ENCODE measurements around the gene FLAD1. TPM values are rescaled to one million over a fixed set of nuclear protein-coding genes. Genes with fewer than 3 reads are reported as not detected.

The FLAD1 gene
- total RNA-seq, 4 donors from 2014 or later: 21.5 to 30.9 (median 29.5) TPM

GRCh38 chr1:154996966-154997701 lies 14.0 kb downstream of the FLAD1 start:
- H3K27ac ChIP-seq: no peak overlapping the region
- TF ChIP-seq CTCF (IDR thresholded peaks at IDR 0.05): no peak
- TF ChIP-seq POLR2A (IDR thresholded peaks at IDR 0.05): no peak
- no peaks in the 10 kb centered on the region for H3K27me3 ChIP-seq
- H3K9me3 ChIP-seq: no peaks in the 10 kb centered on the region
- peaks cover 18 to 47% (median 20%) of the 10 kb centered on the region in 3 donors for H3K4me1 ChIP-seq
- WGBS, 2 donors: 81 to 87% methylated on average over 7 to 10 of the region's 15 CpGs
- intact Hi-C loops (cut with DNase I): loop anchor here (5.0 kb wide), 1 partner anchor 35 kb away; the partner anchor contains the start of gene PYGO2
- no peak overlapping the region for H3K4me3 ChIP-seq
- peaks cover 0 to 14% (median 0%) of the 10 kb centered on the region in 3 donors for H3K36me3 ChIP-seq
- no peak for DNase-seq

- H3K27me3 ChIP-seq: no peaks in the 10 kb centered on the region
- TF ChIP-seq CTCF (IDR thresholded peaks at IDR 0.05) (no peak), POLR2A (IDR thresholded peaks at IDR 0.05) (no peak)
- peak overlapping the region in 1 of 4 donors; percentile 99 for H3K27ac ChIP-seq
- no peak overlapping the region for H3K4me3 ChIP-seq
- H3K36me3 ChIP-seq: peaks cover 0 to 2% (median 0%) of the 10 kb centered on the region in 3 donors
- no peaks in the 10 kb centered on the region for H3K9me3 ChIP-seq
- peaks cover 18 to 47% (median 20%) of the 10 kb centered on the region in 3 donors for H3K4me1 ChIP-seq
- 70 to 77% methylated on average over 16 of the region's 16 CpGs for WGBS, 2 donors
- no peak for DNase-seq
- intact Hi-C loops (cut with DNase I): loop anchor here (5.0 kb wide), 1 partner anchor 36 kb away; the partner anchor contains the start of gene PYGO2
These were observed 15.1 kb downstream of the FLAD1 start for GRCh38 chr1:154998201-154998780.

- no peak for DNase-seq
- Histone ChIP-seq H3K27me3 (no peaks in the 10 kb centered on the region), H3K9me3 (no peaks in the 10 kb centered on the region), H3K4me3 (peak overlapping the region; percentile 77 to 96 (median 86)), H3K27ac (peak overlapping the region; percentile 97 to 99 (median 98)), H3K36me3 (no peaks in the 10 kb centered on the region), H3K4me1 (peaks cover 18 to 48% (median 25%) of the 10 kb centered on the region in 3 donors)
- TF ChIP-seq POLR2A (IDR thresholded peaks at IDR 0.05) (no peak), CTCF (IDR thresholded peaks at IDR 0.05) (peak; percentile 69 to 91 (median 84))
- intact Hi-C loops (cut with DNase I): loop anchor here (5.0 kb wide), 1 partner anchor 37 kb away; the partner anchor contains the start of gene PYGO2
- 12 to 23% methylated on average over 14 to 27 of the region's 40 CpGs for WGBS, 2 donors
These were observed 15.8 kb downstream of the FLAD1 start for GRCh38 chr1:154998818-154999570.

GRCh38 chr1:154999571-155000410 lies 16.6 kb downstream of the FLAD1 start:
- no peaks in the 10 kb centered on the region for H3K27me3 ChIP-seq
- H3K4me1 ChIP-seq: peaks cover 24 to 50% (median 33%) of the 10 kb centered on the region in 3 donors
- H3K36me3 ChIP-seq: no peaks in the 10 kb centered on the region
- peak overlapping the region; percentile 77 to 96 (median 86) for H3K4me3 ChIP-seq
- no peaks in the 10 kb centered on the region for H3K9me3 ChIP-seq
- H3K27ac ChIP-seq: peak overlapping the region; percentile 97 to 99 (median 98)
- DNase-seq: no peak
- intact Hi-C loops (cut with DNase I): loop anchor here (5.0 kb wide), 1 partner anchor 37 kb away; the partner anchor contains the start of gene PYGO2
- WGBS, 2 donors: 0 to 5% methylated on average over 14 to 28 of the region's 50 CpGs
- TF ChIP-seq CTCF (IDR thresholded peaks at IDR 0.05) (no peak), POLR2A (IDR thresholded peaks at IDR 0.05) (no peak)
